K562 (cell line): ENCODE measurements around the gene SPPL3. TPM values are rescaled to one million over a fixed set of nuclear protein-coding genes. Genes with fewer than 3 reads are reported as not detected.

Source experiments
- GMEB1 ChIP-seq: fragments of 250-450 bp; sonication (Bioruptor Pico); IDR thresholded peaks from 2 replicates; pipeline ENCODE4 v1.4.0; 2020; ENCODE audit warnings: mild to moderate bottlenecking
- MTA1 ChIP-seq: fragments of 450-650 bp; IDR thresholded peaks from 2 replicates; pipeline ENCODE4 v1.6.1; 2017; ENCODE audit warnings: borderline replicate concordance
- STAG1 ChIP-seq: sonication (generic); formaldehyde crosslinking; IDR thresholded peaks from 2 replicates; pipeline ENCODE4 v1.5.0; 2020; ENCODE audit warnings: missing genetic modification reagents, borderline replicate concordance
- ZNF274 ChIP-seq: IDR thresholded peaks from 2 replicates; pipeline ENCODE4 v1.6.1; 2011; ENCODE audit warnings: low read depth, mild to moderate bottlenecking, low read length, moderate library complexity, borderline replicate concordance
- polyA plus RNA-seq, 8 experiments: library from polyadenylated mRNA; depleted of rRNA in 4 of 8; stranded (reverse) in 5 of 8; unstranded in 3 of 8; fragments of >200 nt; fragmentation: Nextera tagmentation in 2 of 8; fragmentation: Illumina TruSeq in 1 of 8; extraction: Ambion mirVana in 2 of 8; extraction: Trizol in 1 of 8; gene quantifications; 2 replicates each; pipeline versions ENCODE4 v1.2.1 to v1.2.3, GENCODE V29; 2011 to 2014; ENCODE audit warnings: inconsistent platforms in 1 of 8, missing spikeins in 1 of 8
- total RNA-seq, 7 experiments: library from RNA; depleted of rRNA in 6 of 7; stranded (reverse); fragments of >200 nt in 6 of 7; fragmentation: Illumina TruSeq in 2 of 7; extraction: Trizol in 2 of 7; gene quantifications; 2 replicates each; pipeline versions ENCODE4 v1.2.1 to v1.2.3, GENCODE V29; 2011 to 2021; ENCODE audit warnings: low replicate concordance in 1 of 7
- TF ChIP-seq, protein P1 (sequence below), 2 experiments: fragments of 450-650 bp; formaldehyde crosslinking in 1 of 2; IDR thresholded peaks; 2 replicates each; pipeline versions ENCODE4 v1.4.0 to v1.6.1; 2014 to 2020; ENCODE audit warnings: mild to moderate bottlenecking in 2 of 2, borderline replicate concordance in 1 of 2, low read depth in 1 of 2
- TF ChIP-seq, protein P2 (sequence below): fragments of 450-650 bp; IDR thresholded peaks from 2 replicates; pipeline ENCODE4 v1.6.1; 2017; ENCODE audit warnings: antibody characterized with exemption, mild to moderate bottlenecking

The SPPL3 gene
- total and polyA plus RNA-seq, 9 of the 15 experiments (the other 6 are each of a cell fraction or from before 2014, with no cell fraction given): 2.9 to 32.1 (median 7.1) TPM

- no peak for TF ChIP-seq GMEB1
- no peak for TF ChIP-seq ZNF274
- TF ChIP-seq STAG1 (CRISPR knock-in tag): no peak
- TF ChIP-seq, protein P1, sequence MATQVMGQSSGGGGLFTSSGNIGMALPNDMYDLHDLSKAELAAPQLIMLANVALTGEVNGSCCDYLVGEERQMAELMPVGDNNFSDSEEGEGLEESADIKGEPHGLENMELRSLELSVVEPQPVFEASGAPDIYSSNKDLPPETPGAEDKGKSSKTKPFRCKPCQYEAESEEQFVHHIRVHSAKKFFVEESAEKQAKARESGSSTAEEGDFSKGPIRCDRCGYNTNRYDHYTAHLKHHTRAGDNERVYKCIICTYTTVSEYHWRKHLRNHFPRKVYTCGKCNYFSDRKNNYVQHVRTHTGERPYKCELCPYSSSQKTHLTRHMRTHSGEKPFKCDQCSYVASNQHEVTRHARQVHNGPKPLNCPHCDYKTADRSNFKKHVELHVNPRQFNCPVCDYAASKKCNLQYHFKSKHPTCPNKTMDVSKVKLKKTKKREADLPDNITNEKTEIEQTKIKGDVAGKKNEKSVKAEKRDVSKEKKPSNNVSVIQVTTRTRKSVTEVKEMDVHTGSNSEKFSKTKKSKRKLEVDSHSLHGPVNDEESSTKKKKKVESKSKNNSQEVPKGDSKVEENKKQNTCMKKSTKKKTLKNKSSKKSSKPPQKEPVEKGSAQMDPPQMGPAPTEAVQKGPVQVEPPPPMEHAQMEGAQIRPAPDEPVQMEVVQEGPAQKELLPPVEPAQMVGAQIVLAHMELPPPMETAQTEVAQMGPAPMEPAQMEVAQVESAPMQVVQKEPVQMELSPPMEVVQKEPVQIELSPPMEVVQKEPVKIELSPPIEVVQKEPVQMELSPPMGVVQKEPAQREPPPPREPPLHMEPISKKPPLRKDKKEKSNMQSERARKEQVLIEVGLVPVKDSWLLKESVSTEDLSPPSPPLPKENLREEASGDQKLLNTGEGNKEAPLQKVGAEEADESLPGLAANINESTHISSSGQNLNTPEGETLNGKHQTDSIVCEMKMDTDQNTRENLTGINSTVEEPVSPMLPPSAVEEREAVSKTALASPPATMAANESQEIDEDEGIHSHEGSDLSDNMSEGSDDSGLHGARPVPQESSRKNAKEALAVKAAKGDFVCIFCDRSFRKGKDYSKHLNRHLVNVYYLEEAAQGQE (IDR thresholded peaks at IDR 0.05; ENCODE audit: borderline replicate concordance): no peak
- TF ChIP-seq, protein P1 (CRISPR knock-in tag; IDR thresholded peaks at IDR 0.05; ENCODE audit: low read depth): no peak
- TF ChIP-seq MTA1: no peak
- TF ChIP-seq, protein P2, sequence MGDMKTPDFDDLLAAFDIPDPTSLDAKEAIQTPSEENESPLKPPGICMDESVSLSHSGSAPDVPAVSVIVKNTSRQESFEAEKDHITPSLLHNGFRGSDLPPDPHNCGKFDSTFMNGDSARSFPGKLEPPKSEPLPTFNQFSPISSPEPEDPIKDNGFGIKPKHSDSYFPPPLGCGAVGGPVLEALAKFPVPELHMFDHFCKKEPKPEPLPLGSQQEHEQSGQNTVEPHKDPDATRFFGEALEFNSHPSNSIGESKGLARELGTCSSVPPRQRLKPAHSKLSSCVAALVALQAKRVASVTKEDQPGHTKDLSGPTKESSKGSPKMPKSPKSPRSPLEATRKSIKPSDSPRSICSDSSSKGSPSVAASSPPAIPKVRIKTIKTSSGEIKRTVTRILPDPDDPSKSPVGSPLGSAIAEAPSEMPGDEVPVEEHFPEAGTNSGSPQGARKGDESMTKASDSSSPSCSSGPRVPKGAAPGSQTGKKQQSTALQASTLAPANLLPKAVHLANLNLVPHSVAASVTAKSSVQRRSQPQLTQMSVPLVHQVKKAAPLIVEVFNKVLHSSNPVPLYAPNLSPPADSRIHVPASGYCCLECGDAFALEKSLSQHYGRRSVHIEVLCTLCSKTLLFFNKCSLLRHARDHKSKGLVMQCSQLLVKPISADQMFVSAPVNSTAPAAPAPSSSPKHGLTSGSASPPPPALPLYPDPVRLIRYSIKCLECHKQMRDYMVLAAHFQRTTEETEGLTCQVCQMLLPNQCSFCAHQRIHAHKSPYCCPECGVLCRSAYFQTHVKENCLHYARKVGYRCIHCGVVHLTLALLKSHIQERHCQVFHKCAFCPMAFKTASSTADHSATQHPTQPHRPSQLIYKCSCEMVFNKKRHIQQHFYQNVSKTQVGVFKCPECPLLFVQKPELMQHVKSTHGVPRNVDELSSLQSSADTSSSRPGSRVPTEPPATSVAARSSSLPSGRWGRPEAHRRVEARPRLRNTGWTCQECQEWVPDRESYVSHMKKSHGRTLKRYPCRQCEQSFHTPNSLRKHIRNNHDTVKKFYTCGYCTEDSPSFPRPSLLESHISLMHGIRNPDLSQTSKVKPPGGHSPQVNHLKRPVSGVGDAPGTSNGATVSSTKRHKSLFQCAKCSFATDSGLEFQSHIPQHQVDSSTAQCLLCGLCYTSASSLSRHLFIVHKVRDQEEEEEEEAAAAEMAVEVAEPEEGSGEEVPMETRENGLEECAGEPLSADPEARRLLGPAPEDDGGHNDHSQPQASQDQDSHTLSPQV: no peak
These were observed 18.6 kb downstream of the SPPL3 start (continued) for GRCh38 chr12:120885521-120885920.
